ENCODE data around the gene ALPG. TPM values are rescaled to one million over a fixed set of nuclear protein-coding genes. Genes with fewer than 3 reads are reported as not detected.

ALPG gene
- total and polyA plus RNA-seq, 2 donors (not counting 1 experiment from before 2014, with no cell fraction given) = not detected

DNA sequence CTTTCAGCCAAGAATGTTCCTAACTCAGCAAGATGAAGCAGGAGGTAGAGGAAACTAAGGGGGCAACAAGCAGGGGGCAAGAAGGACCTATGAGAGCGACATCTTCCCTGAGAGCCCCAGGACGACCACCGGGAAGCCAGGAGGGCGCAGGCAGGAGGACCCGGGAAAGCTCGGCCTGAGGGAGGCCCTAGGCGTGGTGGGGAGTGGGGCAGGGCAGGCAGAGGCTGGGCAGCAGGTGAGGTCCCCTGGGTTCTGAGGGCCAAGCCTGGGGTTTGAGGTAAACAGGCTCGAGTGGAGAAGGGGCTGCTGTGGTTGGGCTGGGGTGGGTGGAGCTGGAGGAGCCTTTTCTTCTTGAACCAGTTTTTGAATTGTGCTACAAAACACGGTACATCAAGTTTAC lies 48.0 kb downstream of the ALPG start:
- no peaks in the 10 kb centered on the region for H3K4me1 Mint-ChIP-seq
- Histone ChIP-seq H3K9me3 (ENCODE audit: control extremely low read depth in 1 of 3, control insufficient read depth in 2 of 3, insufficient read depth in 1 of 3, low read length in 2 of 3) (peaks cover 0 to 8% (median 0%) of the 10 kb centered on the region in 3 donors), H2AFZ (ENCODE audit: insufficient read depth, low read depth, low read length, poor library complexity, severe bottlenecking) (no peak overlapping the region), H3K4me3 (ENCODE audit: control extremely low read depth in 1 of 5, extremely low read depth in 1 of 5, insufficient read depth in 1 of 5, low read depth in 2 of 5, low read length in 4 of 5) (no peak overlapping the region), H3K4me2 (replicated peaks; ENCODE audit: low read depth, low read length, poor library complexity, severe bottlenecking) (no peak overlapping the region), H3K27ac (ENCODE audit: low read length in 2 of 2) (no peak overlapping the region), H3K27me3 (replicated peaks in 1 of 4; ENCODE audit: control extremely low read depth in 1 of 4, control insufficient read depth in 3 of 4, insufficient read depth in 4 of 4, low read length in 3 of 4) (peaks cover 0 to 10% (median 0%) of the 10 kb centered on the region in 4 experiments), H3K36me3 (replicated peaks in 1 of 2; ENCODE audit: control extremely low read depth in 1 of 2, control insufficient read depth in 1 of 2, extremely low read depth in 1 of 2, insufficient read depth in 2 of 2, low read length in 1 of 2) (no peaks in the 10 kb centered on the region), H3K4me1 (ENCODE audit: control insufficient read depth in 2 of 2, insufficient read depth in 2 of 2, low read length in 2 of 2) (no peaks in the 10 kb centered on the region), H4K20me1 (ENCODE audit: control insufficient read depth, insufficient read depth, low read length, poor library complexity, severe bottlenecking) (no peaks in the 10 kb centered on the region), H3K9ac (ENCODE audit: low read length) (no peak overlapping the region), H3K79me2 (ENCODE audit: control insufficient read depth, insufficient read depth, low read length) (no peaks in the 10 kb centered on the region)
- H3K9me3 Mint-ChIP-seq (ENCODE audit: insufficient read depth) = no peaks in the 10 kb centered on the region
- CTCF ChIA-PET = no interaction called here
- 95% methylated on average over 8 of the region's 9 CpGs for WGBS (ENCODE audit: insufficient coverage)
- H3K27me3 Mint-ChIP-seq = peaks cover 19% of the 10 kb centered on the region
- no peak for ATAC-seq (ENCODE audit: low read depth)
- DNase-seq = no peak
- no peak for TF ChIP-seq EZH2 (IDR thresholded peaks at IDR 0.05; ENCODE audit: borderline replicate concordance, insufficient read depth, low read depth, low read length, poor library complexity, severe bottlenecking)
- TF ChIP-seq, protein P1, sequence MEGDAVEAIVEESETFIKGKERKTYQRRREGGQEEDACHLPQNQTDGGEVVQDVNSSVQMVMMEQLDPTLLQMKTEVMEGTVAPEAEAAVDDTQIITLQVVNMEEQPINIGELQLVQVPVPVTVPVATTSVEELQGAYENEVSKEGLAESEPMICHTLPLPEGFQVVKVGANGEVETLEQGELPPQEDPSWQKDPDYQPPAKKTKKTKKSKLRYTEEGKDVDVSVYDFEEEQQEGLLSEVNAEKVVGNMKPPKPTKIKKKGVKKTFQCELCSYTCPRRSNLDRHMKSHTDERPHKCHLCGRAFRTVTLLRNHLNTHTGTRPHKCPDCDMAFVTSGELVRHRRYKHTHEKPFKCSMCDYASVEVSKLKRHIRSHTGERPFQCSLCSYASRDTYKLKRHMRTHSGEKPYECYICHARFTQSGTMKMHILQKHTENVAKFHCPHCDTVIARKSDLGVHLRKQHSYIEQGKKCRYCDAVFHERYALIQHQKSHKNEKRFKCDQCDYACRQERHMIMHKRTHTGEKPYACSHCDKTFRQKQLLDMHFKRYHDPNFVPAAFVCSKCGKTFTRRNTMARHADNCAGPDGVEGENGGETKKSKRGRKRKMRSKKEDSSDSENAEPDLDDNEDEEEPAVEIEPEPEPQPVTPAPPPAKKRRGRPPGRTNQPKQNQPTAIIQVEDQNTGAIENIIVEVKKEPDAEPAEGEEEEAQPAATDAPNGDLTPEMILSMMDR (IDR thresholded peaks at IDR 0.05) = no peak
- POLR2A ChIA-PET = interaction anchor here (0.7 kb wide), 1 partner anchor 173 kb away, joined by 5 read pairs; no protein-coding TSS in a partner anchor
- no peak overlapping the region for H3K27ac Mint-ChIP-seq
- intact Hi-C loops (cut with micrococcal nuclease) = no loop called here
- H3K4me3 Mint-ChIP-seq = no peak overlapping the region

- peaks cover 23% of the 10 kb centered on the region for H3K27me3 Mint-ChIP-seq
- H2AFZ ChIP-seq (ENCODE audit: insufficient read depth, low read depth, low read length, poor library complexity, severe bottlenecking) = no peak within 1 kb of the TSS
These were observed 49.0 kb downstream of the ALPG start, which contains the start of gene ALPI for GRCh38 chr2:232455426-232456255. Gene ALPI, plus strand, starts transcription at chr2:232456153. Its CDS starts 47 bp downstream, at chr2:232456200.

More at GRCh38 chr2:232455426-232456255, 49.0 kb downstream of the ALPG start, which contains the start of gene ALPI:
- DNase-seq (no peak), ATAC-seq (ENCODE audit: low read depth) (no peak)
- intact Hi-C loops (cut with micrococcal nuclease) = no loop called here
- POLR2A ChIA-PET = no interaction called here
- TF ChIP-seq EZH2 (IDR thresholded peaks at IDR 0.05; ENCODE audit: borderline replicate concordance, insufficient read depth, low read depth, low read length, poor library complexity, severe bottlenecking) = no peak
- TF ChIP-seq, protein P1 (IDR thresholded peaks at IDR 0.05) = no peak
- Mint-ChIP-seq H3K4me3 (no peak within 1 kb of the TSS), H3K27ac (no peak within 1 kb of the TSS), H3K4me1 (no peaks in the 10 kb centered on the region), H3K9me3 (ENCODE audit: insufficient read depth) (no peaks in the 10 kb centered on the region)
- CTCF ChIA-PET = no interaction called here
- WGBS (ENCODE audit: insufficient coverage) = 87% methylated on average over 9 of the region's 14 CpGs
- H4K20me1 ChIP-seq (ENCODE audit: control insufficient read depth, insufficient read depth, low read length, poor library complexity, severe bottlenecking) = no peaks in the 10 kb centered on the region
- H3K9ac ChIP-seq (ENCODE audit: low read length) = no peak within 1 kb of the TSS
- H3K4me2 ChIP-seq (replicated peaks; ENCODE audit: low read depth, low read length, poor library complexity, severe bottlenecking) = no peak within 1 kb of the TSS
- H3K36me3 ChIP-seq (replicated peaks in 1 of 2; ENCODE audit: control extremely low read depth in 1 of 2, control insufficient read depth in 1 of 2, extremely low read depth in 1 of 2, insufficient read depth in 2 of 2, low read length in 1 of 2) = no peaks in the 10 kb centered on the region
- no peak within 1 kb of the TSS for H3K4me3 ChIP-seq (ENCODE audit: control extremely low read depth in 1 of 5, extremely low read depth in 1 of 5, insufficient read depth in 1 of 5, low read depth in 2 of 5, low read length in 4 of 5)
- no peaks in the 10 kb centered on the region for H3K79me2 ChIP-seq (ENCODE audit: control insufficient read depth, insufficient read depth, low read length)
- H3K9me3 ChIP-seq (ENCODE audit: control extremely low read depth in 1 of 3, control insufficient read depth in 2 of 3, insufficient read depth in 1 of 3, low read length in 2 of 3) = peaks cover 0 to 8% (median 0%) of the 10 kb centered on the region in 3 donors
- peaks cover 0 to 11% (median 0%) of the 10 kb centered on the region in 4 experiments for H3K27me3 ChIP-seq (replicated peaks in 1 of 4; ENCODE audit: control extremely low read depth in 1 of 4, control insufficient read depth in 3 of 4, insufficient read depth in 4 of 4, low read length in 3 of 4)
- no peak within 1 kb of the TSS for H3K27ac ChIP-seq (ENCODE audit: low read length in 2 of 2)
- no peaks in the 10 kb centered on the region for H3K4me1 ChIP-seq (ENCODE audit: control insufficient read depth in 2 of 2, insufficient read depth in 2 of 2, low read length in 2 of 2)
